ENCODE results near the gene NMRK2.
"Not testable (repeated sequence)": the region's sequence is repeated elsewhere in the genome, so short reads cannot be mapped to it uniquely, and the experiment has no call there.

GRCh38 chr19:3967983-3968382, 35.1 kb downstream of the NMRK2 start:
- not testable (repeated sequence) for TF ChIP-seq CTCF (IDR thresholded peaks at IDR 0.05); POLR2A (IDR thresholded peaks at IDR 0.05; ENCODE audit: low read depth); POLR2AphosphoS5 (IDR thresholded peaks at IDR 0.05)

Measured in esophagus muscularis mucosa (tissue), 3 donors.